GM12874 (cell line): Measurements from ENCODE around the gene NSG2.

ENCODE experiments used
- CTCF ChIP-seq: IDR thresholded peaks from 2 replicates; pipeline ENCODE4 v1.5.1; 2011; ENCODE audit warnings: low read depth, mild to moderate bottlenecking, control low read depth, low read length, moderate library complexity; ENCODE audit not compliant: insufficient read depth

NSG2 gene

GRCh38 chr5:174078416-174078815 is 32.9 kb downstream of the NSG2 start:
- TF ChIP-seq CTCF: no peak

- no peak for TF ChIP-seq CTCF
Observed at GRCh38 chr5:174082286-174082685, 36.8 kb downstream of the NSG2 start.

DNA sequence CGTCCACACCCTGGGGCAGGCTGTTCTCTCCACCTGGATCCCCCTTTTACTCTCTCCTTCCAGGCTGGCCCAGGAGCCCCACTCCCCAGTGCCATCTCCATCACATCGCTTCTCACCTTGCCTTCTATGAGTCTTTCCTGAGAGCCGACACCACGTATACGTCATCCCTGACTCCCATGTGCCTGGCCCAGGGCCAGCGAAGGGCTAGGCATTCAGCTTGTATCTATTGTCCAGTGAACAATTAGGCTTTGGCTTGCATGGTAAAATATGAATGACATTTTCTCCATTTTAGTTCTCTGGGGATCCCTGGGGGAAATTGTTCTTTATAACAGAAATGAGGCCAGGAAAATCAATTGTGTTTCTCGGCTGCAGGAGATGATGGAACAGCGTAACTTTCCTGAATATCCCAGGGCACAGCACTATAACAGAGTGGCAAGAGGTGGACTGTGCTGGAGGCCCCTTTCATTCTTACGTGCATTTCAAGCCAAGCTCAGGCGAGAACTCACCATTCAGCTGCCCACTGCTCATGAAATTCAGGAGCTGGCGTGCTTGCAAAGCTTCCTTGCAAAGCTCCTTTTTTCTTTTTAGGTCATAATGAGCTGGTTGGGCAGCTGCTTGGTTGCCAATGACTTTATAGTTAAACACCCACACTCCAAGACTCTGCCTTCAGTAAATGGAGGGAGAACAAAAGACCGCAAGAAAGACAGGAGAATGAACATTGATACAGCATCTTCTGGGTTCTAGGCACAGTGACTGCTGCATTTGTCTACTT is 37.7 kb downstream of the NSG2 start:
- no peak for TF ChIP-seq CTCF

- TF ChIP-seq CTCF: no peak
Observed at GRCh38 chr5:174084691-174085154, 39.2 kb downstream of the NSG2 start.

DNA sequence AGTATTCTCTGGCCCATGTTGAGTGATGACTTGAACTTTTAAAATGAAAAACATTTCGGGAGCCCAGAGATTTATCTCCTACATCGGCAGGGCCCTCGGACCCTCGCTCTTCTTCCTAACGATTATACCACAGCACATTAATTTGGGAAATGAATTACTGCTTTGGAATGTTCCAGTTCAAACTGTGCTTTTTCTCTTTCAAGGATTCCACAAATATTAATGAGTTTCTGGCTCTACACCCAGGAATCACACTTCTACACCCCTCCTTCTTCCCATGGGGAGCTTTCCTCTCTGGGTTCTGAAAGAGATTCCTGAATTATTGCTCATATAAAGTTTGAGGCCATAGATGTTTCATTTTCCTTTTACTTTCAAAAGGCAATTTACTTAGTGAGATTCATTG is 41.2 kb downstream of the NSG2 start:
- TF ChIP-seq CTCF: no peak

DNA sequence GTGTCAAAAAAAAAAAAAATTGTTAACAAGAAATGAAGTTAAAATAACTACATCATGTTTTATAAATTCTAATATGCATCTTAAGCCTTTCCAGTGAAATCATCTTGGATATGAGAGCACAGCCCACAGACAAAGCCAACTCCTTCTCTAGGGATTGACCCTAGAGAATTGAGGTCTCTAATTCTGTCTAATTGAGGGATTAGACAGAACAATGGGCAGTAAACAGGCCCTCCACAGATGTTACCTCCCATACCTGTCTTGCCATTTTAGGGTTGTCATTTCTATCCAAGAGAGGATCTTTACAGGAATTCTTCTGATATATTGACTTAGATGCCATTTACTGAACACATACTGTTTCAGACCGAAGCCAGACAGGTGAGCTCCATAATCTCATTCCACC is 42.3 kb downstream of the NSG2 start:
- no peak for TF ChIP-seq CTCF

DNA sequence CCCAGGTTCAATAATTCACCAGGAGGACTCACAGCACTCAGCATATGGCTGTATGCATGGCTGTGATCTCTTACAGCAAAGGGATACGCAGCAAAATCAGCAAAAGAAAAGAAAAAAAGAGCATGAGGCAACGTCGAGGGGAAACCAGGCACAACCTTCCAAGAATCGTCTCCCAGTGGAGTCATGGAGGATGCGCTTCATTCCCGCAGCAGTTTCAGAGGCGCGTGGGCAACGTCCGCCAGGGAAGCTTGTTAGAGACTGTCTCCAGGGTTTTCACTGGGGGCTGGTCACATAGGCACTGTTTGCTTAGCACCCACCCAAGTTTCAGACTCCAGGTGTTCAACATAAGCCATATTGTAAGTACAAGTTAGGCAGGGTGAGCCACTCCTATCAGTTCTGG is 44.6 kb downstream of the NSG2 start:
- TF ChIP-seq CTCF: no peak

- no peak for TF ChIP-seq CTCF
Observed at GRCh38 chr5:174093123-174093522, 47.6 kb downstream of the NSG2 start.
